Mucosa of rectum (tissue), 2 donors: ENCODE measurements around the gene IFT27.

ENCODE experiments used
- H3K27ac ChIP-seq, 2 donors: one replicate each; pipeline ENCODE4 v1.7.0; 2013; ENCODE audit warnings: inconsistent platforms in 2 of 2, low read depth in 2 of 2, low read length in 2 of 2
- H3K27me3 ChIP-seq, 2 donors: one replicate each; pipeline ENCODE4 v1.7.0; 2013; ENCODE audit warnings: low read length in 2 of 2; ENCODE audit not compliant: control insufficient read depth in 2 of 2, insufficient read depth in 2 of 2
- H3K36me3 ChIP-seq, 2 donors: one replicate each; pipeline ENCODE4 v1.7.0; 2013; ENCODE audit warnings: low read length in 2 of 2; ENCODE audit not compliant: control insufficient read depth in 2 of 2, insufficient read depth in 2 of 2
- H3K4me1 ChIP-seq, 2 donors: one replicate each; pipeline ENCODE4 v1.7.0; 2013; ENCODE audit warnings: low read length in 2 of 2, mild to moderate bottlenecking in 1 of 2; ENCODE audit not compliant: control insufficient read depth in 2 of 2, insufficient read depth in 2 of 2
- H3K4me3 ChIP-seq, 2 donors: one replicate each; pipeline ENCODE4 v1.7.0; 2013; ENCODE audit warnings: low read length in 2 of 2
- H3K9ac ChIP-seq, 2 donors: one replicate each; pipeline ENCODE4 v1.7.0; 2013; ENCODE audit warnings: low read length in 2 of 2, low read depth in 1 of 2, mild to moderate bottlenecking in 1 of 2
- H3K9me3 ChIP-seq, 2 donors: one replicate each; pipeline ENCODE4 v1.7.0; 2013; ENCODE audit warnings: low read length in 2 of 2; ENCODE audit not compliant: control insufficient read depth in 2 of 2
- donor health status: healthy.
- donor health status: Normal muscosa, but diverticular disease.

IFT27 gene

DNA sequence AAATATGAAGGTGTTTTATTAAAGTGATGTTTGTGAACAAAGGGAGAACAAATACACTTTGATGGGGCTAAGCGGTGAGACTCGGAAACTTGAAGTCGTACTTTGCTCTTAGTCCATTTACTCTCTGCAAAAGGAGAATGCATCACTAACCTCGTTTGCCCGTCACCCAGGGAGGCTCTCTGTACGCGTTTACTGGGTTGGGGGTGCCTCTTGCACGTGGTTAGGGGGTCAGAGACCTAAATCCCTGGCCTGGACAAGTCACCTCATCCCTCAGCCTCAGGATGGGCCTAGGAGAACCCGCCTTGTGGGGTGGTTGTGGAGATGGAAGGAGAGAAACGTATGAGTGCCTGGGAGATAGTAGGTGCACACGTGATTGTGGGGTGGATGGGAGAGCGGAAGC, 803 bp upstream of the IFT27 start:
- Histone ChIP-seq H3K27ac (peak overlapping the region; percentile 54), H3K9ac (peak overlapping the region; percentile 27 to 54), H3K36me3 (no peaks in the 10 kb centered on the region), H3K9me3 (no peaks in the 10 kb centered on the region), H3K4me1 (peaks cover 4 to 9% of the 10 kb centered on the region in 2 donors), H3K27me3 (no peaks in the 10 kb centered on the region), H3K4me3 (peak overlapping the region; percentile 31 to 72)

DNA sequence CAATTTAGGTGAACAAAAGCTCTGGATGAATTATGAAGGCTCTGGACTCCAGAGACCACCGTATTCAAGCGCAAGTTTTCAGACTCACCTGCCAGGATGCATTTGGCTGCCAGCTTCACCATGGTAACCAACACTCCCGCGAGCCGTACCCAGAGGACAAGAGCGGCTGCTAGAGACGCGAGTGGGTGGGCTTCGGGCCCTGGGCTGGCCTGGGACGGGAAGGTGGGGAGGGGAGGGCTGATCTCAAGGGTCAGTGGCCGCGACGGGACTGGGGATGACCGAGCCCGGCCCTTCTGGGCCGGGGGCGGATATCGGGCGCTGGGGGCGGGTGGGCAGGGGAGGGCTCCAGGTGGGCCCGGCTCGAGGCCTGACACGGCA, 344 bp downstream of the IFT27 start:
- H3K27ac ChIP-seq, result peak overlapping the region; percentile 43 to 65
- H3K27me3 ChIP-seq, result no peaks in the 10 kb centered on the region
- H3K9me3 ChIP-seq, result no peaks in the 10 kb centered on the region
- H3K9ac ChIP-seq, result peak overlapping the region; percentile 77 to 81
- peak overlapping the region; percentile 89 to 90 for H3K4me3 ChIP-seq
- peaks cover 4 to 6% of the 10 kb centered on the region in 2 donors for H3K4me1 ChIP-seq
- no peaks in the 10 kb centered on the region for H3K36me3 ChIP-seq

DNA sequence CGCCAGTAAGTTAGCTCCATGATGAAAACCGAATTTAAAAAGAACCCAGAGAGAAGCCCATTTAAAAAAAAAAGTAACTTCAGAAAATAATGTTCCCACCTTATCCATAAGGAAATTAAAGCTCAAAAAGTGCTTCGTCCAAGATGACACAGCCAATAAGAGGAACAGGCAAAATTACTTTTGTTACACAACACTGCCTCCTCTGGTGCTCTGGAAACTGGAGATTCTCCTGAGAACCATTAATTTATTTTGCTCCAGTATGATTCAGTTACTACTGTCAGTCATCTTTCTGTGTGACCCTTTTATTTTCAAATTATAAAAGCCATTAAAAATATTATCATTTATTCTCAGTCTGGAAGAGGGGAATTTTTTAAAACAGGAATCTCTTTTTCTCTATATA, 2.0 kb downstream of the IFT27 start:
- Histone ChIP-seq H3K9ac (no peak overlapping the region), H3K27ac (no peak overlapping the region), H3K36me3 (no peaks in the 10 kb centered on the region)

DNA sequence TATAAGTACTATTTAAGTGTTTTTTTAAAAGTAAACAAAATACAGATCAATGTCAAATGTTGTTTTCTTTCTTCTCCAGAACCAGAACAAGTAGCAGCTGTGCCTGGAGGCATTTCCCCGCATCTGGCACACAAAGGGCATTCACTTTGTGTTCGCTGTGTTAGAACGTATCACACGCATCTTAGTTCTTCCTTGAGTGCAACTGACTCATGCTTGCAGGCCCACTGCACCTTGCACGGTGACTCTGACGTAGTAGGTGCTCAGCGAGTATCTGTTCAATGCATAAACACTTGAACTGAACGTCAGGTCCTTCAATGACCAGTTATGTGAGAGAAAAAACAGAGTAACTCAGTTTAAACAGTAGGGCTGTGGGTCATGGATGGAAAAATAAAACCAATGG, 3.5 kb downstream of the IFT27 start:
- Histone ChIP-seq H3K27ac (no peak overlapping the region), H3K9me3 (no peaks in the 10 kb centered on the region), H3K27me3 (no peaks in the 10 kb centered on the region), H3K36me3 (peaks cover 2% of the 10 kb centered on the region in 2 donors), H3K4me3 (no peak overlapping the region), H3K4me1 (peaks cover 4 to 6% of the 10 kb centered on the region in 2 donors), H3K9ac (no peak overlapping the region)

More for the DNA sequence above, 2.0 kb downstream of the IFT27 start:
- H3K4me3 ChIP-seq, result no peak overlapping the region
- H3K27me3 ChIP-seq, result no peaks in the 10 kb centered on the region
- H3K4me1 ChIP-seq, result peaks cover 4 to 6% of the 10 kb centered on the region in 2 donors
- H3K9me3 ChIP-seq, result no peaks in the 10 kb centered on the region

DNA sequence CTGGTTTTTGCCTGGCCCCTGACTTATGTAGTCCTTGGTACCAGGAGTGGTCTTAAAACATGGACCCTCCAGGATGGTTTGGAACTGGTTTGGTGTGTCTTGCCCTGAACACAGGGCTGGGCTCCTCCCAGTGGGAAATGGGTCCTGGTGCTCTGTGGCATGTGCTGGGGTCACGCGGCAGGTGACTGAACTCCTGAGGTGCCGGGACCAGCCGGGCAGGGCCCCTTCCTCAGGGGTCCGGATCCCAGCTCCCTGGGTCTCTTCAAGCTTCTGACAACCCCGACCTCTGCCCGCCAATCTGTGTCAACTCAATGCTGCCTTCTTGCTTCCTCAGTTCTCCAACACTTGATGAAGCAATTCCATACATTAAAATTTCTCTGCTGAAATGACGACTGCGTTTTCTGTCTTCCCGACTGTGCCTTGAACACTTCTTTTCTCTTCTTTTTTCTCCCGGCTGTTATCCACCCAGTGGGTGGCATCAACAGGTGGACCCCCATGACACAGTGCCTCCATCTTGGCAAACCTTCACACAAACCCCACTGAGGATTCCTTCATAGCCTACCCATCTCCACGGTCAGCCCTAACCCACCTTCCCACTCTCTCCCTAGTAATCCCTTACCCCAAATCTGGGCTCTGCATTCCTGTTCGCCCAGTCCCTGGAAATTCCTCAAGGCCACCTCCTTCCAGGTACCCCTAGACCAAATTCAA, 4.4 kb downstream of the IFT27 start:
- Histone ChIP-seq H3K27ac (no peak overlapping the region), H3K36me3 (peaks cover 7 to 11% of the 10 kb centered on the region in 2 donors), H3K9me3 (no peaks in the 10 kb centered on the region), H3K27me3 (no peaks in the 10 kb centered on the region), H3K9ac (no peak overlapping the region), H3K4me3 (no peak overlapping the region), H3K4me1 (peaks cover under 1 to 2% of the 10 kb centered on the region in 2 donors)

DNA sequence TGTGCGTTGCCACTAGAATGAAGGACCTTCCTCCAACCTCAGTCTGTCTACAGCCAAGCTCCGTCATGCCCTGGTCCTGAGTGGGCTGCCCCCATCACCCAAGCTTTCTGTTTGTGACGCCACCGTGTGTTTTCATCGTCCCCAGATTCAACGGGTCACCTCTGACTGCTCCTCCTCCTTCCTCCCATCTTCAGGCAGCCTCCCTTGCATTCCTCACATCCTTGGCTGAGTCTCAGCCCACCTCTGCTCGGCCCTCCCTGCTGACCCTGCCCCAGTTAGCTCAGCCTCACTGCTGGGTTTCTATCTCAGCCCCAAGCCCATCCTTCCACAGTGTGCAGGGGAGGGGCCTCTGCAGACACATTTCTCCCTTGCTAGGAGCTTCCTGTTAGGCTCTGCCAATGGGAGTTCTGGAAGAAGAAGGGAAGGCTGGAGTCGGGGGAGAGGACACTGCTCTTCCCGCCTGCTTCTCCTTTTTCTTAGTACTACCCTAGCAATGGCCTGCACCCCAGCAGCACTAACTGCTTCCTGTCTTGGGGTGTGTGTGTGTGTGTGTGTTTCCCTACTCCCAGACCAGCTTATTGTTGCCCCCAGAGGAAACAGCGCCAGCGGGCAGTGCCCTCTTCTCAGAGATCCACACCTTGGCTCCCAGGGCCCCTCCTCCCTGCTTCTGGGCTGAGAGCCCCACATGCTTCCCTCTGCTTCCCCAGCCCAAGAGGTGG, 5.2 kb downstream of the IFT27 start:
- H3K4me1 ChIP-seq, result peaks cover 0 to 2% of the 10 kb centered on the region in 2 donors
- H3K4me3 ChIP-seq, result no peak overlapping the region
- H3K9ac ChIP-seq, result no peak overlapping the region
- H3K27me3 ChIP-seq, result no peaks in the 10 kb centered on the region
- H3K9me3 ChIP-seq, result no peaks in the 10 kb centered on the region
- peaks cover 7 to 18% of the 10 kb centered on the region in 2 donors for H3K36me3 ChIP-seq
- no peak overlapping the region for H3K27ac ChIP-seq

DNA sequence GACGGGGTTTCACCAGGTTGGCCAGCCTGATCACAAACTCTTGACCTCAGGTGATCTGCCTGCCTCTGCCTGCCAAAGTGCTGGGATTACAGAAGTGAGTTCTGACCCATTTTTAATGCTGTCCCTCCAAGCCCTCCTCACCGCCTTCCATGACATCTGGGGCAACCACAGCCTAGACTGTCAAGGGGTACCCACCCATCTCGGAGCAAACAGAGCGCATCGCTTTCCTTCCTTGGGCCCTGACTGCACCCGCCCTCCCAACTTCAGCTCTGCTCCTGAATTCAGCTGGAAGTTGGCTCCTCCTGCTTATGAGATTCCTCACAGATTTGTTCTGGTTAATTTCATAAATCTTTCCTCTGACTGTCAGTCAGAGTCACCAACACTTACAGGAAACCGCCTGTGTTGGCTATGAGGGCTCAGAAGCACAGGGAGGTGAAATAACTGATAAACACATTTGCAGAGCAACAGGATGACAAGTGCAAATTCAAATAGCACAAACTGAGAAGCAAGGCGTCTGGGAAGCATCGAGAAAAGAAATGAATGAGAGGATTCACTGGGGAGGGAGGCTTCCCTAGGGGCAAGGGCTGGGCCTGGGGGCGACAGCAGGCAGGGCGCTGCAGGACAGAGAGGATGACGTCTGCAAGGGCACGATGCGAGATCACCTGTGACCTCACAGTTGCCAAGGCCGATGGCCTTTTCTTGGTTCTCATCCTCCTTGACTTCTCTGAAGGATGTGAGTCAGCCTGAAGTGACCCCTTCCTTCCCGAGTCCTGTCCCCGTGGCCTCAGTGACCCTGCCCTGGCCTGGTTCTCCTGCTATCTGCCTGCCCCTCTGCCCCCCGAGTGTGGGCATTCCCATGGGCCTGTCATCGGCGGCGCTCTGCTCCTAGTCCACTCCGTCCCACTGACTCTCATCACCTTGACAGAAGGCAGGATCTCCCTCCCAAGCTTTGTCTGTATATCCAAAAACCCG, 6.1 kb downstream of the IFT27 start:
- Histone ChIP-seq H3K9me3 (no peaks in the 10 kb centered on the region), H3K4me1 (no peaks in the 10 kb centered on the region), H3K27me3 (no peaks in the 10 kb centered on the region), H3K4me3 (no peak overlapping the region), H3K9ac (no peak overlapping the region), H3K36me3 (peaks cover 10 to 22% of the 10 kb centered on the region in 2 donors), H3K27ac (no peak overlapping the region)

DNA sequence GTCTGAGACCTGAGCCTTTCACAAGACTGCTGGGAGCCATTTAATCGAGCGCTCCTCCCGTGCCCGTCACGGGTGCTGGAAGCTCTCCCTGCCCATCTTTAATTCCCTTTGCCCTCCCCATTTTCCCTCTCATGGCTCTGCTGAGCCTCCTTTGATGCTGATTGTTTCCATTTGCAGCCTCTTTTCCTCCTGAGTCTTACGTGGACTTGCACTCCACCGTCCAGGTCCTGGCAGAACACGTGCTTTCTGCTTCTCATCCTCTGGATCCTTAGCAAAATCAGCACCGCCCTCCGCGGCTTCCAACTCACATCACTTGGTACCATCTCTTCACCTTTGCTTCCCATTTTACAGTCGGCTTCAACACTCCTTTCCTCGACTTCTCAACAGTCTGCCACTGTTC, 7.3 kb downstream of the IFT27 start:
- Histone ChIP-seq H3K36me3 (peaks cover 10 to 22% of the 10 kb centered on the region in 2 donors), H3K4me3 (no peak overlapping the region)

DNA sequence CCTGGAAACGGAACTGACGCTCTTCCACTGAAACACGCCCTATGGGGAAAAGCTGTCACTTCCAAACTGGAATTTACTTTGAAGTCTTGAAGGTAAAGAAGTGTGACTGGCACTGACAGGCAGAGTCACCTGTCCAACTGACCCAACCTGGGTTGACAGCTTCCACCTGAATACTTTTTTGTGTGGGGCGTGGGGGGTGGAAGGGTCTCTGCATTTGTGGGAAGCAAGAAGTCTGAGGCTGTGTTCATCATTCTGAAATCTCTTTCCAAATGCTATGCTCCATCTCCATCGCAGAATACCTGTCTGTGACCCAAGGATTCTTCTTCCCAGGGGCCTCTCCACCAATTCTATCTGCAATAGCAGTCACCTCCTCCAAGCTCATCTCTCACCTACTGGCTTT, 7.8 kb downstream of the IFT27 start:
- no peak overlapping the region for H3K9ac ChIP-seq
- H3K27ac ChIP-seq, result no peak overlapping the region
- H3K4me3 ChIP-seq, result no peak overlapping the region
- peaks cover 10 to 22% of the 10 kb centered on the region in 2 donors for H3K36me3 ChIP-seq
- no peaks in the 10 kb centered on the region for H3K4me1 ChIP-seq
- no peaks in the 10 kb centered on the region for H3K27me3 ChIP-seq
- no peaks in the 10 kb centered on the region for H3K9me3 ChIP-seq

More for the DNA sequence above, 7.3 kb downstream of the IFT27 start:
- Histone ChIP-seq H3K9me3 (no peaks in the 10 kb centered on the region), H3K27me3 (no peaks in the 10 kb centered on the region), H3K4me1 (no peaks in the 10 kb centered on the region), H3K9ac (no peak overlapping the region), H3K27ac (no peak overlapping the region)
